ENCODE results near the gene PREB.
"Not testable (repeated sequence)": the region's sequence is repeated elsewhere in the genome, so short reads cannot be mapped to it uniquely, and the experiment has no call there.

The PREB gene

DNA sequence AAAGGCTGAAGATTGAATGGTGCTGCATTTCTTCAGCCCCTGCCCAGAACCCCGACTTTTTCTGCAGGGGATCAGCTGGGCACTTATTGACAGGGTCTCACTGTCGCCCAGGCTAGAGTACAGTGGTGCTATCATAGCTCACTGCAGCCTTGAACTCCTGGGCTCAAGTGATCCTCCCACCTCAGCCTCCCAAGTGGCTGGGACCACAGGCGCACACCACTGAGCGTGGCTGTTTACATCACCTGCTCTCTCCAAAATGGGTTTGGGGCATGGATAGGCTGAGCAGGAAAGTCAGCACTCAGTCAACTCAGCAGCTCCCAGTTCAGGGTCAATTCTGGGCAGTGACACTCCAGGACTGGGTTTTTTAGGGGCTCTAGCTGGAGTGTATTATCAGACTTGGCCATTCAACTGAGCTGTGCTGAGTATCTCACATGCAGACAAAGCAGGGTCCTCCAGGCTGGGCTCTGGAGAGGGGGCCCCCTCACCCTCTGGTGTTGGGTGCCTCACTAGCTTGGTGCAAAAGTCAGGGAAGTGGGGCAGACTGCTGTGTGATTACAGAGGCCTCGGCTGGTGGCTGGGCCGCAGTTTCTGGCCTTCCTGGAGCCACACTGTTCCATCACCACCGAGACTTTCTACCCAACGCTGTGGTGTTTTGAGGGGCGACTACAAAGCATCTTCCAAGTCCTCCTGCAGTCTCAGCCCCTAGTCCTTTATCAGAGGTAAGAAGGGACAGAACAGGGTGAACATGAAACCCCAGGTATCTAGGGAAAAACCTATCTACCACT, 6.4 kb downstream of the PREB start:
- no peak for DNase-seq (ENCODE audit: low spot score)

DNA sequence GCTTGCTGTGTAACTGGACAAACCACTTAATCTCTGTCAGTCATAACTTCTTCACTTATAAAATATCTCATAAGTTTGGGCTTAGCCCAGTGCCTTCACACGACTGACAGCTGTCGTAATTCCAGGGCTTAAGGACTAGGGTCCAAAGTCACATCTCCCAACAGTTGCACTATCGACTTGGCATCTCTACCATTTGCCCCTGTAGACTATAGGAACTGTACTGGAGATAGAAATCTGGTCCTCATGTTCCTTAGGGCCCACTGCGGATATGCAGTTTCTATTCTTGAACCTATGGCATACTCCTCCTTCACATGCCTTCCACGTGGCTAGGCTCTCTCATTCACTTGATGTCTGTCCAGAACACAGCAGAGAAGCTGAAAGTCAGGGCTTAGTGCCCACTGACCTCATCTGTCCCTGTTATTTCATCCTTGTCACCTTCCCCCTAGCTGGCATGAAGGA, 8.2 kb downstream of the PREB start:
- no peak for DNase-seq (ENCODE audit: low spot score)

DNA sequence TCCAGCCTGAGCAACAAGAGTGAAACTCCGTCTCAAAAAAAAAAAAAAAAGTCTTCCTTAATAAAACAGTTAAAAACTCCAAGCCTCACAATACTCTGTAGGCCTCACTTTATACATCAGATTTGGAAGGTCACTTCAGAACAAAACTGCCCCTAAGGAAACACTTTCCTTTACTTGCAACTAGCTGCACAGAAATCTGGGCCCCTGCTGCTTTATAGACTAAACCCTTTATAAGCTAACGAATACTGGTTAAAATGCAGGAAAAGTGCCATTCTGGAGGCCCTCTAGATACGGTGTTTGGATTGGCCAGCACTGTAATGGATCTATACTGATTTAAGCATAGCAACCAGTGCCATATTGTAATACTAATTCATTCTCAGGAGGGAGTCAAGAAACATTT, 9.3 kb downstream of the PREB start:
- no peak for DNase-seq (ENCODE audit: low spot score)

DNA sequence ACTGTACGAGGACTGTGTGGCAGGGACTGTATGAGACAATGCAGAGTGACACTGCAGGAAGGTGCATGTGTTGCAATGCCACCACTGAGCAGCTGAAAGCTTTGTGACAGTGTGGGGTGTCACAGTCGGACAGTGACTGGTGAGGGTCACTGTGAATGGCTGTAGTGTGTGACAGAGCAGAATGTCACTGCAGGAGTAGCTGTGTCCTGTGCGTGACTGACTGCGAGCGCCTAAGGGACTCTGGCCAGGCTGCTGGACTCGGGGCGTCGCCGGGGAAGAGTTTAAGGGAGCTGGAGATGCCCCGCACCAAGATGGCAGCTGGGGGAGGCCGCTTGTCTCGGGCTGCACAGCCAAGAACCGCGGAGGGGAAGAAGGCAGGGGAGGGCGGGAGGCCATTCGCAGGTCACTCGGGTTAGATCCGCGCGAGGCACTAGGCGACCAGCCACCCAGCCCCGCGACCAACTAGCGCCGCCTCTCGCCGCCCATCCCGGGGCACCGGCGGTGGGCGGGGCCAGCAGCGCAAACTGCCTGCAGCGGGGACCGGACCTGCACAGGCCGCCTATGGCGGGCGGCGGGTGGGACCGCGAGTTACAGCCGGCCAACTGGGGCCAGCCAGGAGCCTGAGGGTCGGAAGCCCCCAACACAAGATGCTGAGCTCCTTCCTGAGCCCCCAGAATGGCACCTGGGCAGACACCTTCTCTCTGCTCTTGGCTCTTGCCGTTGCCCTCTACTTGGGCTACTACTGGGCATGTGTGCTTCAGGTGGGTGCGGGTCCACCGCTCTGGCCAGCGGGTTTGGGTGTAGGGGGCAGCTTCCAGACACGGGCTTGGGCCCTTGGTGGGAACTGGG, 10.9 kb downstream of the PREB start, which contains the start of gene ABHD1:
Gene ABHD1, plus strand, starts transcription at position 514 of the 849 bp plus-strand sequence. Its CDS starts 134 bp downstream, at position 648.
- no peak for DNase-seq (ENCODE audit: low spot score)

DNA sequence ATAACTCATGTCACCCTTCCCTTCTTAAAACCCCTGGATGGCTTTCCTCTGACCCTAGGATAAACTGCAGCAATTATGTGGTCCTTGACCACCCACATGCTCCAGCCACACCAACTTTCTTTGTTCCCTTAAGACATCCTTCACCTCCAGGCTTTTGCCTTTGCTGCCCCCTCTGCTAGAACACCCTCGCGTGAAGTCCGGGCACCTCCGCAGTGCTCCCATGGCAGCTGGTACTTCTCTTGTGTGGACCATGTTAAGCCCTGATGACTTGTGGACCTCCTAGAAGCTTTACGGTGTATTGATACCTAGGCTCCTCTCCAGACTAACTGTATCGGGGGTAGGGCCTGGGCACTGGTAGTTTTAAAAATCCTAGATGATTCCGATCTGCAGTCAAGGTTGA, 11.6 kb downstream of the PREB start:
- no peak for DNase-seq (ENCODE audit: low spot score)

DNA sequence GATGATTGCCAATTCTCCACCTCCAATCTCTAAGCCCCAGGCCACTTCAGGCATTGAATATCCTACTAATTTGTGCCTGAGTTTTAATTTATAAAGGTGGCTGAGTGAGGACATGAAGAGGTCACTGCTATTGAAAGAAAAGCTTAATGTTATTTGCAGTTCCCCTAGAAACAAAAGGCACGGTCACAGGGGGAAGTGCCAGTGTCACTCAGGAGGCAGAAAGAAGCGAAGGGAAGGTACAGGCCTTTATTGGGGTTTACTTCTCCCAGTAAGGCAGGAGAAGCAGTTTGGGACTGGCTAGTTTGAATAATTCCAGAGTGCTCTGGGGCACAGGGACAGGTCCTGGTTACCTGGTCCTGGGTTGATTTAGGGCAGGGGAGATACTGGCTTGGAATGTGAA, 12.5 kb downstream of the PREB start:
- no peak for DNase-seq (ENCODE audit: low spot score)

DNA sequence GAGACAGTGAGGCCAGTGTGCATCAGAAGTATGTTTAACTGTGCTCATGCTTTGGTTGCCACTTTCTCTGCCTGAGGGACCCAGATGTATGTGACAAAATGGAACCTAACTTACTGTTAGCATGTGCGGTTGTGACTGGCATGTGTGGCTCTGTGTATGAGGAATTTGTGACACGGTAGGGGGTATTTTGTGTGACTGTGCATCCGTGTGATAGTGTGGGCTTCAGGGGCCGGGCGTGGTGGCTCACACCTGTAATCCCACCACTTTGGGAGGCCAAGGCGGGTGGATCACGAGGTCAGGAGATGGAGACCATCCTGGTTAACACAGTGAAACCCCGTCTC, 15.1 kb downstream of the PREB start:
- not testable (repeated sequence) for DNase-seq (ENCODE audit: low spot score)

DNA sequence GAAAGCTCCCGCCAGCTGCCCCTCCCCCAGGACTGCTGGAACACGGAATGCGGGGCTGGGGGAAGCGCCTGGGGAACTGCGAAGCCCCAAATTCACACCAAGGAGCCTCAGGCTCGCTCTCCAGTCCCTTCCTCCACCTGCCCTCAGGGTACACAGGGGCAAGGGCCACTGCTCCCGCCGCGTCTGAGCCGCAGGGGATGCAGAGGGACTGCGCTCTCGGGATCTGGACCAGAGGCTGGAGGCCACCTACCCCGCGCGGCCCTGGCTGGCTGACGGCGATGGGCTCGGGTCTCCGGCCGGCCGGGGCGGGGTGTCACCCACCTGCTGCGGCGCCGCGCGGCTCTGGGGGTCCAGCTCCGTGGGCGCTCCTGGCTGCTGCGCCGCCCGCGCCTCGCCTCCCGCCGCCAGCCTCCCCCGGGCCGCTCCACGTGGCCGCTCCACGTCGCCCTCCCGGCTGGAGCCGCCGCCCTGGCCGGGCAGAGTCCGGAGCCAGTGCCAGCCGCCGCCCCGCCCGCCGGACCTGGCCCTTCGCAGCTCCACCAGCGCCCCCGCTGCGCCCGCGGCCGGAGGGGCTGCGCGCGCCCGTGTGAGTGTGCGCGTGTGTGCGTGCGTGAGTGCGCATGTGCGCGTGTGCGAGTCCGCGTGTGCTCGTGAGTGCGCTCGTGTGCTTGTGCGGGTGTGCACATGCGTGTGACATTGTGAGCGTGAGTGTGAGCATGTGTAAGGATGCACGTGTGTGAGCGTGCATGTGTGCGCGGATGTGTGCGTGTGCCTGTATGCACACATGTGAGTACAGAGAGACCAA, 15.7 kb downstream of the PREB start, which contains the start of gene CGREF1:
Gene CGREF1, minus strand, starts transcription at position 604 of the 805 bp plus-strand sequence. CDS start 14,762 bp downstream, outside the sequence.
- DNase-seq (ENCODE audit: low spot score), result no peak

DNA sequence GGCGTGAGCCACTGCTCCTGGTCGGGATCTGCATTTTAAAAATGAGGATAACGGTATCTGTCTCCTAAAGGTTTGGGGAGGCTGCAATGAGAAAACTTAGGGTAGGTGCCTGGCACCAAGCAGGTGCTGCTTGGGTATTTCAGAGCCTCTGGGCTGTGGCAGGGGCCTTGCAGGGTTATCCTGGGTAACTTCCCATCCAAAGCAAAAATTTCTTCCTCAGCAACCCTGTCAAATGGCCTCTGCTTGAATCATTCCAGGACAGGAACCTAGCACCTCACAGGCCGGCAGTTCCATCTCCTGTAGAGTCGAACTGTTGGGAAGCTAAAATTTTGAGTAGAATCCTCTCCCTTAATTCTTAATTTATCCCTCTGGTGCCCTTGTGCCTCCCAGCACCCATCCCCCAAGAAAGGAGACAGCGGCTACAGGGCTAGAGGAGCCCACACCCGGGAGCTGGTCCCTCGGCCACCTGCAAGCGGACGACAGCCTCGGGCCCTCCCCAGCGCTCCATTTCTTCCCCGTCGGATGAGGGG, 16.4 kb downstream of the PREB start:
- no peak for DNase-seq (ENCODE audit: low spot score)

DNA sequence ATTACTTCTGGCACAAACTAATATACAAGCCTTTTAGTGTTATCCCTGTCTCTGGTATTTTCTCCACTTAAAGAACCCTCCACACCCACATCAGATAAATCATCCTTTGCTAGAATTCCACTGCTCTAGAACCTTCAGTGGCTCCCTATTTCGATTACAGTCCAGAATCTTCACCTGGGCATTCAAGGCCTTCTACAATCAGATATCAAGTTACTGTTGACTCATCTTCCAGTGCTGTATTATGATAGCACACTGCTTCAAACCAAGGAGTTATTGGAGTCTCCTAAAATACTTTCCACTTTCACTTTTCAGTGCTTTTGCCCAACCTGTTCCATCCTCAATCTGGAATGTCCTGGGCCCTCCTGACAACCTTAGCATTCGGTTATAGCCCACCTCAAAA, 18.9 kb downstream of the PREB start:
- no peak for DNase-seq (ENCODE audit: low spot score)

DNA sequence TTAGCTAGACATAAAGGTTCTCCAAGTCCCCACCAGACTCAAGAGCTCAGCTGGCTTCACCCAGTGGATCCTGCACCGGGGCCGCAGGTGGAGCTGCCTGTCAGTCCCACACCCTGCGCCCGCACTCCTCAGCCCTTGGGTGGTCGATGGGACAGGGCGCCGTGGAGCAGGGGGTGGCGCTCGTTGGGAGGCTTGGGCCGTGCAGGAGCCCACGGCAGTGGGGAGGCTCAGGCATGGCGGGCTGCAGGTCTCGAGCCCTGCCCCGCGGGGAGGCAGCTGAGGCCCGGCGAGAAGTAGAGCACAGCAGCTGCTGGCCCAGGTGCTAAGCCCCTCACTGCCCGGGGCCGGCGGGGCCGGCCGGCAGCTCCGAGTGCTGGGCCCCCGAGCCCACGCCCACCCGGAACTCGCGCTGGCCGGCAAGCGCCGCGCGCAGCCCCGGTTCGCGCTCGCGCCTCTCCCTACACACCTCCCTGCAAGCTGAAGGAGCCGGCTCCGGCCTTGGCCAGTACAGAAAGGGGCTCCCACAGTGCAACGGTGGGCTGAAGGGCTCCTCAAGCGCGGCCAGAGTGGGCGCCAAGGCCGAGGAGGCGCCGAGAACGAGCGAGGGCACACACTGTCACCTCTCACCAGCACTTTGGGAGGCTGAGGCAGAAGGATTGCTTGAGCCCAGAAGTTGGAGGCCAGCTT, 22.9 kb downstream of the PREB start:
- DNase-seq (ENCODE audit: low spot score), result not testable (repeated sequence)

DNA sequence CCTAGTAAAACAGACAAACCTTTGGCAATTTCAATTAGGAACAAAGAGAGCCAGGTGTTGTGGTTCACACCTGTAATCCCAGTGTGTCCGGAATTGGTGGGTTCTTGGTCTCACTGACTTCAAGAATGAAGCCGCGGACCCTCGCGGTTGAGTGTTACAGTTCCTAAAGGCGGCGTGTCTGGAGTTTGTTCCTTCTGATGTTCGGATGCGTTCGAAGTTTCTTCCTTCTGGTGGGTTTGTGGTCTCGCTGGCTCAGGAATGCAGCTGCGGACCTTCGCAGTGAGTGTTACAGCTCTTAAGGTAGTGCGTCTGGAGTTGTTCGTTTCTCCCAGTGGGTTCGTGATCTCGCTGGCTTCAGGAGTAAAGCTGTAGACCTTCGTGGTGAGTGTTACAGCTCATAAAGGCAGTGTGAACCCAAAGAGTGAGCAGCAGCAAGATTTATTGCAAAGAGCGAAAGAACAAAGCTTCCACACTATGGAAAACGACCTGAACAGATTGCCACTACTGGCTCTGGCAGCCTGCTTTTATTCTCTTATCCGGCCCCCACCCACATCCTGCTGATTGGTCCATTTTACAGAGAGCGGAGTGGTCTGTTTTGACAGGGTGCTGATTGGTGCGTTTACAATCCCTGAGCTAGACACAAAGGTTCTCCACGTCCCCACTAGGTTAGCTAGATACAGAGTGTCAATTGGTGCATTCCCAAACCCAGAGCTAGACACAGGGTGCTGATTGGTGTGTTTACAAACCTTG, 23.7 kb downstream of the PREB start:
- DNase-seq (ENCODE audit: low spot score), result not testable (repeated sequence)

DNA sequence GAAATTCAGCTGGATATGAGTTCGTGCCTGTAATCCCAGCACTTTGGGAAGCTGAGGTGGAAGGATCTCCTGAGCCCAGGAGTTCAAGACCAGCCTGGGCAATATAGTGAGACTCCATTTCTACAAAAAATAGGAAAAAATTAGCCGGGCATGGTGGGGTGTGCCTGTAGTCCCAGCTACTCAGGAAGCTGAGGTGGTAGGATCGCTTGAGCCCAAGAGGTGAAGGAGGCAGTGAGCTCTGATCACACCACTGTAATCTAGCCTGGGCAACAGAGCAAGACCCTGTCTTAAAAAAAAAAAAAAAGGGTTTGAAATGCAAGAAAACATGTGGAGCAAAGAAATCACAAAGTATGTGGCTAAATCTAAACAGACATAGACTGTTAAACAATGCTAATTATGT, 25.4 kb downstream of the PREB start:
- no peak for DNase-seq (ENCODE audit: low spot score)

DNA sequence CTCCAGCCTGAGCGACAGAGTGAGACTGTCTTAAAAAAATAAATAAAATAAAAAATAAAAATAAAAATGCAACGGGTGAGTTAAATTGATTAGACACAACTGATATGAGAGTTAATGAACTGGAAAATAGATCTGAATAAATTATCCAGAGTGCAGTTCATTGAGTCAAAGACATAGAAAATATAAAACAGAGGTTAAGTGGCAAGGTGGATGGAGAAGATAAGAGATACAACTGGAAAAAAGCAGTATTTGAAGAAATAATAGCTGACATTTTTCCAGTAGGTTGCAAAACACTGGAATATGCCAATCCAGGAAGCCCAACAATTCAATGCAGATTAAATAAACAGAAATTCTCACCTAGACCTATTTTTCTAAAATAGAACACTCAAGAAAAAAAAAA, 26.2 kb downstream of the PREB start:
- no peak for DNase-seq (ENCODE audit: low spot score)

DNA sequence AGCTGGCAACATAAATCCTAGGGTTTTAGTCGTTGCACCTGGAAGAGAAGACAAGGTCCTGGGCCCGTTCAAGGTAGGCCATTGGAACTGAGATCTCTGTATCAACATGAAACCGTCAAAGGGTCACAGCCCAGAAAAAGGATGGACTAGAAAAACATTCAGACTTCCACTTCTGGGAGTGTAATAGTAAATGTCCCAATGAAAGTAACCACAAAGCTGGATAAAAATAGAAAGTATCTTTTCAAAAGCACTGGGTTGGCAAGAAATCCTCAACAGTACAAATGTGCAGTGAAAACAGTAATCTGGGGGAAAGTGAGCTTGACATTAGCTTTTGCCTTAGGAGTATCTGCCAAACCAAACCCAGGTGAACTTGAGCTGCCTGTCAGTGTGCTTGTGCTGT, 28.5 kb downstream of the PREB start:
- DNase-seq (ENCODE audit: low spot score), result no peak

DNA sequence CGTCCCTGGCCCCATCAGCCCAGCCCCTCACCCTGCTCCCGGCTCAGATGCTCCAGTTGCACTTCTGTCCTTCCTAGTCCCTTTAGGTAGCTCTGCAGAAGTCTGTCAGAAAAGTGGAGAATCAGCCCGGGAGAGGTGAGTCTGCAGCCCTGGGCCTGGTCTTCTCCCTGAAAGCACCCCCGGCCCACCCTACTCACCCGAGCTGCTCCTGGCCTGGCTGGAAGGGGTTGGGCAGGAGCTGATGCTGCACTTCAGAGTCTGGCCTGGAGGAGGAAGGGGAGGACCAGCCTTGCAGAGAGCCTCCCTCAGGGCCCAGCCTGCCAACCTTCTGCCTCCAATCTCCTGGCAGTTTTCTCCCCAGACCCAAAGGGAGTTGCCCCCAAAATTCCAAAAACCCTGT, 32.1 kb downstream of the PREB start:
- DNase-seq (ENCODE audit: low spot score), result no peak

DNA sequence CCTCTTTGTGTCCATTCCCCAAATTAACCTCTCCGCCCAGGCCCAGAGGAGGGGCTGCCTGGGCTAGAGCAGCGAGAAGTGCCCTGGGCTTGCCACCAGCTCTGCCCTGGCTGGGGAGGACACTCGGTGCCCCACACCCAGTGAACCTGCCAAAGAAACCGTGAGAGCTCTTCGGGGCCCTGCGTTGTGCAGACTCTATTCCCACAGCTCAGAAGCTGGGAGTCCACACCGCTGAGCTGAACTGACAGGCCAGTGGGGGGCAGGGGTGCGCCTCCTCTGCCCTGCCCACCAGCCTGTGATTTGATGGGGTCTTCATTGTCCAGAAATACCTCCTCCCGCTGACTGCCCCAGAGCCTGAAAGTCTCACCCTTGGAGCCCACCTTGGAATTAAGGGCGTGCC, 34.4 kb downstream of the PREB start:
- no peak for DNase-seq (ENCODE audit: low spot score)

DNA sequence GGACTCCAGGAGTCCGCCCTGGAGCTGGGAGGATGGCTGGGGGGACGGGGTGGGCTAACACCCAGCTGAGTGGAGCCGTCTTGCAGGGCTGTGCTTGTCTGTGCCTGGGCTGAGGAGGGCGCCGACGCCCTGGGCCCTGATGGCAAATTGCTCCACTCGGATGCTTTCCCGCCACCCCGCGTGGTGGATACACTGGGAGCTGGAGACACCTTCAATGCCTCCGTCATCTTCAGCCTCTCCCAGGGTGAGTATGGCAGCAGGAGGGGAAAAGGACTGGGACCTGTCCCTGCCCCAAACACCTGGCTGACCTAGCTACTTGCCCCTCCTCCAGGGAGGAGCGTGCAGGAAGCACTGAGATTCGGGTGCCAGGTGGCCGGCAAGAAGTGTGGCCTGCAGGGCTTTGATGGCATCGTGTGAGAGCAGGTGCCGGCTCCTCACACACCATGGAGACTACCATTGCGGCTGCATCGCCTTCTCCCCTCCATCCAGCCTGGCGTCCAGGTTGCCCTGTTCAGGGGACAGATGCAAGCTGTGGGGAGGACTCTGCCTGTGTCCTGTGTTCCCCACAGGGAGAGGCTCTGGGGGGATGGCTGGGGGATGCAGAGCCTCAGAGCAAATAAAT, 35.0 kb downstream of the PREB start:
- DNase-seq (ENCODE audit: low spot score), result no peak

DNA sequence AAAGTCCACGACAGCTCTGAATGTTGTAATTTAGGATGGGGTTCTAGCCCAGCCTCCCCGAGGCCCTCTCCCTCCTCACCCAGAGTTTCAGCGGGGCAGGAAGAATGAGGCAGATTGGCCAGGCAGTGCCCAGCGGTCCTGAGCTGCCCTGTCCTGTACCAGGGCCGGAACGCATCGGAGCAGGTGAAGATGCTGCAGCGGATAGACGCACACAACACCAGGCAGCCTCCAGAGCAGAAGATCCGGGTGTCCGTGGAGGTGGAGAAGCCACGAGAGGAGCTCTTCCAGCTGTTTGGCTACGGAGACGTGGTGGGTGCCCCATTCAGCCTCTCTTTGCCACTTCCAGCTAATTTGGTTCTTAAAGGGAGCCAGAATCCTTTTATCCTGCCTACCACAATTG, 37.1 kb downstream of the PREB start:
- DNase-seq (ENCODE audit: low spot score), result no peak

DNA sequence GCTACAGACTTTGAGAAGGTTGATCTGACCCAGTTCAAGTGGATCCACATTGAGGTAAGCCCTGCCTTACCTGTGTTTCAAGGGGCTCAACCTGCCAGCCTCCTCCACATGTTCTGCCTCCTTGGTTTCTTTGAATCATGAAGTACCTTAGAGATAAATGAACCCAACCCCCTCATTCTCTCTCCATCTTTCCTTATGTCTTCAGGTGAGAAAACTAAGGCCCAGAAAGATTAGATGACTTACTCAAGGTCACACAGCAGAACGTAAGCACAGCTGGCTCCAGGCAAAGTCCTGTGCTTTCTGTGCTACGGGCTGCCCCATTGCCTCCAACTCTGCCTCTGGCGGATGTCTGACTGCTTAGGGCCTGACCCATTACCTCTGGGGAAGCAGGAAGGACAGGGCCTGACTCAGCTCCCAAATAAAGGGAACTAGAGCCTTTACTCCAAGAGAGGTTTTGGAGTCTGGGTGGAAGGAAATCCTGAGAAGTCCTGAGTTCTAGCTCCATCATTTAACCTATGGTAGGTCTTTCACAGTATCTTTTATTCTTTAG, 37.6 kb downstream of the PREB start:
- no peak for DNase-seq (ENCODE audit: low spot score)

Data from NAMALWA (cell line).